Astrocyte of the hippocampus (primary cell): ENCODE results near the gene TSPAN12.

Experiments
- DNase-seq: peaks from one replicate; pipeline ENCODE4 v3.0.0; 2011; ENCODE audit warnings: low read depth, low spot score

Gene TSPAN12

GRCh38 chr7:120843109-120843508 lies 14.8 kb downstream of the TSPAN12 start:
- no peak for DNase-seq

- no peak for DNase-seq
These were observed 15.8 kb downstream of the TSPAN12 start for GRCh38 chr7:120842121-120842621.

- no peak for DNase-seq
These were observed 16.3 kb downstream of the TSPAN12 start for GRCh38 chr7:120841608-120842007.

- no peak for DNase-seq
These were observed 19.7 kb downstream of the TSPAN12 start for GRCh38 chr7:120838281-120838682.

GRCh38 chr7:120837599-120837998 lies 20.3 kb downstream of the TSPAN12 start:
- DNase-seq: no peak

GRCh38 chr7:120836556-120837115 lies 21.3 kb downstream of the TSPAN12 start:
- DNase-seq: peak; percentile 2

- no peak for DNase-seq
These were observed 23.2 kb downstream of the TSPAN12 start for GRCh38 chr7:120834726-120835125.

- DNase-seq: no peak
These were observed 24.4 kb downstream of the TSPAN12 start for GRCh38 chr7:120833546-120833945.

- no peak for DNase-seq
These were observed 25.1 kb downstream of the TSPAN12 start for GRCh38 chr7:120832803-120833202.

GRCh38 chr7:120831260-120831659 lies 26.7 kb downstream of the TSPAN12 start:
- DNase-seq: no peak

GRCh38 chr7:120829487-120829886 lies 28.5 kb downstream of the TSPAN12 start:
- no peak for DNase-seq

- no peak for DNase-seq
These were observed 29.4 kb downstream of the TSPAN12 start for GRCh38 chr7:120828528-120828927.

GRCh38 chr7:120827371-120828118 lies 30.4 kb downstream of the TSPAN12 start:
- DNase-seq: no peak

- DNase-seq: no peak
These were observed 32.4 kb downstream of the TSPAN12 start for GRCh38 chr7:120825576-120825975.

- DNase-seq: no peak
These were observed 32.8 kb downstream of the TSPAN12 start for GRCh38 chr7:120825152-120825551.

GRCh38 chr7:120819861-120820260 lies 38.1 kb downstream of the TSPAN12 start:
- no peak for DNase-seq

- DNase-seq: no peak
These were observed 40.1 kb downstream of the TSPAN12 start for GRCh38 chr7:120817851-120818250.

GRCh38 chr7:120814253-120814939 lies 43.5 kb downstream of the TSPAN12 start:
- no peak for DNase-seq

- DNase-seq: no peak
These were observed 44.2 kb downstream of the TSPAN12 start for GRCh38 chr7:120813546-120814252.

- no peak for DNase-seq
These were observed 44.9 kb downstream of the TSPAN12 start for GRCh38 chr7:120813089-120813488.

GRCh38 chr7:120809260-120809659 lies 48.7 kb downstream of the TSPAN12 start:
- no peak for DNase-seq

GRCh38 chr7:120807390-120807789 lies 50.6 kb downstream of the TSPAN12 start:
- DNase-seq: no peak
